HG03064 (cell line): ENCODE measurements around the gene ZBTB20.
A peak's percentile ranks its signal among the peaks of the same experiment; 100 is the strongest.

Source experiments
- ATAC-seq: cut with Tn5 transposase; IDR thresholded peaks from one replicate; pipeline ENCODE4 v1.9.1; 2021; ENCODE audit warnings: low read depth; ENCODE audit not compliant: unreplicated experiment

The ZBTB20 gene

DNA sequence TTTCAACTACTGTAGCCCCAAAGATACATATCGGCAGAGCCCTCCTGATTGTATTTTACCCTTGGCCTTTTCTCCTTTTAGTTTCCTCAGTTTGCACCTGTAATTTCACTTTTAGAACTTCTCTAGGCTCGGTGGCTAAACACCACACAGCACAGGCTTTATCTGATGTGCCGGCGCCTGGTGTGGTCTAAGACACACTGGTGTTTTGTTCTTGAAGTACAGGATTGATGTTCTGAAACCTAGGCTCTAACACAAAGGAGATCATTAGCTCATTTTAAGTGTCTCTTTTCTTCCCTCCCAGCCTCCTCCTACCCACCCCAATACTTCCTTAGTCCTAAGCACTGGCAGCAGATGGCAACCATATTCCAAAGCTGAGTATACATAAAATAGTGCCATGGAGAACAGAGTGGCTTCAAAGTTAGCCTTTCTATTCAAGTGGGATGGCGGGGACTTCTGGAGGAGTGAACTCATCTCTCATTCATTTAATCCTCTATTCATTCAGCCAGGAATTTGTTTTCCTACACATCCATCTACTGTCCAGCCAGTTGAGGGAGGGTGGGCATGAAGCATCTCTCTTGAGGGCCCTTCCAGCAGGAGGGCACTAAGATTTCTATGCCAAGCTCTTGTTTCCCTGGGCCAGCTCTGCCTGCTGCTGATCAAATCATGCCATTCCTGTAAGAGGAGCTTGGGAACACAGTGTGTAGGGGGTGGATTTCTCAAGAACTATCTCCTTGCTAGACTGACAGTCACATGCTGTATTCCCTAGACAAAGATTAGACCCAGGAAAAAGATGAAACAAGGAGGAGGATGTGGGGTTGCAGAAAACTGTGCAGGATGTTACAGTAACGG, 782.1 kb downstream of the ZBTB20 start:
- no peak for ATAC-seq

DNA sequence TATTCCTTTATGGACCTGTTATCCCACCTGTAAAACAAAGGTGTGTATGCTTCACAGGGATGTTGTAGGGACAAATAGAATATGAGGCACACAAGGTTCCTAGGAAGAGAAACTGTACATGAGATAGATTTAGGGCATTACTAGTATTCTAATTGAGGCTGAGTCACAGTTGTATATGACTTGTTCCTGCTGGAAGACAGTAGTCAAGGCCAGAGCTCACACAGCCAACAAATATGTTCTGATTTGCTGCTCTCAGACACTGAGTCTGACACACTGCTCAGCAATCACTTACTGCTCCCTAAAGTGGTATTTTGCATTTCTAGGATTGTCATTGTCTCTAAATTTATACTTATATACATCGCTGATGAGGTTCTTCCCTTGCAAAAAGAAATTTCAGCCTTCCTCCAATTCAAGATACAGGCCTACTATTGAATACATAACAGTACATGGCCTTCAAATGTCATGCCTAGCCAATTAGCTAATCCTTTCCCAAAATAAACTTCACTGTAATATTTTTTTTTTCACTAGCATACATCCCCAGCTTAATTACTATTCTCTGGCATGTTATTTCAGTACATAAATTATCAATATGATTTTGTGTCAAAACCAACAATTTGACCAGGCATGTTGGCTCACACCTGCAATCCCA, 783.4 kb downstream of the ZBTB20 start:
- no peak for ATAC-seq

DNA sequence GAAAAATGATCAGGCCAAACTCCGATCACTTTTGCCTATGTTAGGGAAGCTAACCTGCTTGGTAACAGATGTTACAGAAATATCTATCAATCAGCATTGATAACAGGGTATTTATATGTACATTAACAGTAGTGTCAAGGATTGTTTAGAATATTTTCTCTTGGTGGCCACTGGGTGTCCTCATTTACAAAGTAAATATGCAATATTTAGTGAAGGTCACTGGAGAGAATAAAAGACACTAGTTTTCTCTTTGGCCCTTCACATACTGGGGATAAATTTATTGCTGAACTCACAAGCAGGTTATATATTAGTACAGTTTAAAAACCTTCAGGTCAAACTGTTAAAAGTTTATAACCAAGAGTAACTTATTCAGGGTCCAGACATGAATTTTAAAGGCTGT, 784.3 kb downstream of the ZBTB20 start:
- ATAC-seq = no peak

DNA sequence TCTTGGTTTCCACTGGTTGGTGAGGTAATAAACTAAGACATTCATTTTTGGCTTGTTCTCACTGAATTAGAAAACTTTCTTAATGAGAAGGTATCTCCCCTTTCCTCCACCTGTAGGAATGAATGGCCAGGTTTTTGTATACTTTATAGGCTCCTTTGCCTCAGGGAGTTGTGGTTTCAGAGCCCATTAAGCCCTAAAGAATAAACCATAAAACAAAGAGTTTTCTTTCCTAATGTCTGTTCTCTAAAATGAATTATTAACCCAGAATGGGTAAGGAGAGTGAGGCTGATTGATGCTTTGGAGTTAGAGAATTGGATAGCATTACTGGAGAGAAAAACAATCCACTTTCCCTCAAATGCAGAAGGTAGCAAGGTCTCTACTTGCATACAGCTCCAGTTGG, 785.7 kb downstream of the ZBTB20 start:
- no peak for ATAC-seq

DNA sequence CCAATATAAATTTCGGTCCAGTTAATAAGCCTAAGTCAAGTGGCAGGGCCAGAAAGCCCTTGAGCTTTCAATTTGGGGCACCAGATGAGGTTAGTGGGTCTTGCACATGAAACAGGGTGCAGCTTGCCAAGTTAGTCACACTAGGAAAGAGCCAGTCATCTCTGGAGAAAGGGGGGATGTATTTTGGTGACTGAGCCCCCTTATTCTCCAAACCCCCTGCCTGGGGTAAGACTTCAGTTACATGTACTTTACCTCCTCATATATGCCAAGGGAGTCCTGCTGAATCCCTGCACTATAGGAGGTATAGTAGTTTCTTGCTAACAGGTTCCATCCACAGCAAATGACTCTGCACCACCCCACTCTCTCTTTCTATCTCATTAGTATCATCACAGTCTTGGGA, 790.6 kb downstream of the ZBTB20 start:
- no peak for ATAC-seq

DNA sequence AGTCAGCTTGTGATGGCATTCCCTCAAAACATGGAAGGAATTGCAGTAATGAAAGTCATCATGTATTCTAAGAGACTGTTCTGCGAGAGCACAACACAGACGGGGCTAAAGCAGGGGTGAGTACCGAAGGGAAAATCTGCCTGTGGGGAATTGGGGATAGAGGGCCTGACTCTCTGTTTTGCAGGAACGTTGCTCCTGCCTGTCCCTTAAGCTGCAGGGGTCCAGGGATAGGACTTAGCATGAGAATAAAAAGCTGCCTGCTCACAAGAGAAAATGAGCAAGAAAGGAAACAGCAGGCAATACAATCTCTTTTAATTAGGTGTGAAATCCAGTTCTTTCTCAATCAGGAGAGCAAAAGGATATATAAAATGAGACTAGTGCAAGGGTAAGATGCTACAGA, 791.0 kb downstream of the ZBTB20 start:
- no peak for ATAC-seq

DNA sequence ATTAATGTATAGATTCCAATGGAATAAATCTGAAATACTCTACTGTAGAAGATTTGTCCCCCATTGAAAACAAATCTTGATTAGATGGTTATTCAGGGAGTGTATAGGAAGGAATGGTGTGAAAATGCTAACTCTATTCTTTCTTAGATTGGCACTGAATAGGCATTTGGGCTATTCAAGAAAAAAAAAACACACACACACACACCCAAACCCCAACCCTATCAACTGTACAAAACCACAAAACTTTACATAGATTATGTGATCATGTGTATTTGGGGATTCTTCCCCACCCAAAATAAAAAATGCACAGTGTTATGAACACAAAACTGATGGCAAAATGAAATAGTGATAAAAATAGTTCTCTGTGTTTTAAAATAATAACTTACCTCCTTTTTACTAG, 791.4 kb downstream of the ZBTB20 start:
- no peak for ATAC-seq

DNA sequence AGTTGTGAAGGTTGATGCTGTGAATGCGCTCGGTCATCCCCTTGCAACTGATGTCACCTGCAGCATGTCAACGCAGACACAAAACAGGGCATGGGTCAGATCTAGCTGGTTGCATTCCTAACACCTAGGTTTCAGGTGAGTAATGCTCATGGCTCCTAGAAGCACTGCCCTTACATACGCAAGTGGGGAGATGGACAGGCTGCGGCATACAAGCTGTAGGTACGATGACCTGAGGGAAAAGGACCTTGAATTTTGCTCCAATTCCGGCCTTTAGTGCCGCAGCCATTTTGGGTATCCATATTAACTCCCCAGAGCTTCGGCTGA, 795.3 kb downstream of the ZBTB20 start:
- no peak for ATAC-seq

DNA sequence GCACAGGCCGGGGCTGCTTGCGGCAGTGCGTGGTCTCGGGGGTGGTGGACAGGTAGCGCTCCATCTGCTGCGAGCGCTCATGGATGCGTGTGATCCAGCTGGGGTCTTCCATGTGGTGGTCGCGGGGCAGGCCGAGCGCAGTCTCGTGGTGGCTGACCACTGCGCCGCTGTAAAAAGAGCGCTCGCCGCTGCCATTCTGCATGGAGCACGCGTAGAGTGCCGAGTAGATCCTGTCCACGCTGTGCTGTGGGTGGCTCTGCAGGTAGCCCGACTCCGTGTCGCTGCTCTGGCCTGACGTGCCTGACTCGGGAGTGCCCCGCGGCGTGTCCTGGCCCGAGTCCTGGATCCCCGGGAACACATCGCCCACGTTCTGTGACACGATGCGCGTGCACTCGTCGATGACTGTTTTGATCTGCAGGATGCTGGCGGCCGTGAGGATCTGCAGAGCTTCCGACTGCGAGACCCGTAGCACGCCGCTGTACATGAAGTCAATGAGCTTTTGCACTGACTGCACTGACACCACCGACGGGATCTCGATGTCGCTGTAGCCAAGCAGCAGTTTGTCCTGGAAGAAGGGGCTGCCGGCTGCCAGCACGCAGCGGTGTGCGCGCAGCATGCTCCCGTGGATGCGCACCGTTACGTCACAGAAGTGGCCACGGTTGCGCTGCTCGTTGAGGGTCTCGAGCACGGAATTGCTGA, 795.8 kb downstream of the ZBTB20 start:
- ATAC-seq = no peak

DNA sequence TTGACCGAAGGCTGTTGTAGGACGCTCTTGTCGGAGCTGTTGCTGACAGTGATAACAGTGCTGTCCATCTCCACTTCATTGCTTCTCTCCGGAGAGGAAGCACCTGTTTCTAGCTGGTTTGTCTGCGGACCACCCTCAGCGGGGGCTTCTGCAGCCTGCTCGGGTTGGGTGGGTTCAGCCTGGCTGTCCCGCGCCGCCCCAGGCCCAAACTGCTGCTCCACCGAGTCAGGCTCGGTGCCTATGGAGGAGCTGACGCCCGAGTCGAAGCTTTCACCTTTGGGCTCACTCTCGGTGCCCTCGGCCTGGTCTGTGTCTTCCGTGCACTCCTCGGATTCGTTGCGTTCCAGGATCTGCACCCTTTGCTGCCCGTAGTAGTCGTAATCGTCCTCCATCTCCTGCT, 796.4 kb downstream of the ZBTB20 start:
- no peak for ATAC-seq

DNA sequence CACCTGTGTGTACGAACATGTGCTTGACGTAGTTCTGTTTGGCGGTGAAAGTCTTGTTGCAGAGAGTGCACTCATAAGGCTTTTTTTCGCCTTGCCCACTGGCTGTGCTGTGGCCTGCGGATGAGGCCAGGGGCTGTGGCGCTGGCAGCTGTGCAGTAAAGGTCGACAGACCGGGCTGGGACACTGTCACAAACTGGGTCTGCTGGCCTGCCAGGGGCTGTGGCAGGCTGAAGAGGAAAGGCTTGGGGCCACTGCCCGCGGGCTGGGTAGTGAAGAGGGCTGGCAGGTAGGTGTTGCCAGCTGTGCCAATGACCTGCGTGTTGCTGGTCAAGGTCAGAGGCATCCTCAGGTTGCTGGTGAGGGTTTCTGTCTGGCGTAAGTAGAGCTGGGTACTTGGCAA, 796.8 kb downstream of the ZBTB20 start:
- ATAC-seq = no peak

DNA sequence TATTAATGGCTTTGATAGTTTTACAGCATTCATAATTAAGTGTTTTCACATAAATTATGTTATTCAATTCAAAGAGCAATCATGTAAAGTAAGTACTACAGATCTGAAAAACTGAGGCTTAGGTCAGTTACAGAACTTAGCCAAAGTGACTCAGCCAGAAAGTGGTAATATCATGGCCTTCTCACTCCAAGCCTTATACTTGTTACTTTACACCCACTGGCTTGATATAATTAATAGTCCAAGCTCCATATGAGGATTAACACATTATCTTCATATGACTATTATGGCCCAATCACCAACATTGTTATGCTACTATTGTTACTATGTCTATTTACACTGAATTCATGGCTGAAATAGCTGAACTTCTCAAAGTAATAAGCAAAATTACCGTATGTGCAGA, 802.6 kb downstream of the ZBTB20 start:
- no peak for ATAC-seq

DNA sequence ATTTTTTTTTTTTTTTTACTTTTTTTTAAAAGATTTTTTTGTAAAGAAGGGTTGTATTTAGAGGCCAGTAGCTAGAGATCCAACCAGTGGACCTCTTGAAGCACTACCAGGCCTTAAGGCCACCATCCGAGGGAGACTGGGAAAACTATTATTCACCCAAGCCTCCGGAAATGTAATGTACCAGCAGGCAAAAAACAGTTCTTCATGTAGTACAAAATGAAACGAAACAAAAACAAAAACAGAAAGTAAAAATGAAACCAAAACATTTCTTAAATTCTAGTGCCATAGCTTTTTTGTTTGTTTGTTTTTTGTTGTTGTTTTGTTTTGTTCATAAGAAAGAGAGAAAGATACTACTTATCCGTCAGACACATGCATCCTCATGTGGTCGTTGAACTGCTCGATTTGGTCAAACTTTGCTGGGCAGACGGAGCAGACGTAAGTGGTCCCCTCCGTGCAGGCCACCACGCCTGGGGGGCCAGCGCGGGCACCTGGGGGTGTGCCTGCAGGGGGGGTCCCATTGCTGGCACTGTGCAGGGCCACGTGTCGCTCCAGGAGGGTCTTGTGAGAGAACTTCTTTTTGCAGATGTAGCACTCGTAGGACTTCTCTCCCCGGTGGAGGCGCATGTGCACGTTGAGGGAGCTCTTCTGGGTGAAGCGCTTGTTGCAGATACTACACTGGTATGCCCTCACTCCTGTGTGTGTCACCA, 808.3 kb downstream of the ZBTB20 start:
- ATAC-seq = no peak

DNA sequence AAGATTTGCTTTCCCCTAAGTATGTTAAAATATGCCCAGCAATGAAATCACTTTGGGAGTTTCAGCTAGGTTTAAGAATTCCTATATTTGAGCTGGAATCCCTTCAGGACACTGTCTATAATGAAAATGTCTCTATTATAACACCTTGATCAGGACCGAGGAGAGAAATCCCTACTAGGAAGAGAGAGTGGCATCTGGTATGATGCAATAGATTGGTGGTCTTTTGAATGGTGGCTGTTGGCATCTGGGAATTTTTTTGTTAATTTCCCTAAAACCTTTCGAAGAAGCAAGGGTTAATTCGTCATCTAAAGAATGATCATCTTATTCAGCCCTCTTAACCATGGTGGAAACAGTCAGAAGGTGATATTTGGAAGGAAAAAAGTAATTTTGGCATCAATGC, 810.2 kb downstream of the ZBTB20 start:
- ATAC-seq = no peak

DNA sequence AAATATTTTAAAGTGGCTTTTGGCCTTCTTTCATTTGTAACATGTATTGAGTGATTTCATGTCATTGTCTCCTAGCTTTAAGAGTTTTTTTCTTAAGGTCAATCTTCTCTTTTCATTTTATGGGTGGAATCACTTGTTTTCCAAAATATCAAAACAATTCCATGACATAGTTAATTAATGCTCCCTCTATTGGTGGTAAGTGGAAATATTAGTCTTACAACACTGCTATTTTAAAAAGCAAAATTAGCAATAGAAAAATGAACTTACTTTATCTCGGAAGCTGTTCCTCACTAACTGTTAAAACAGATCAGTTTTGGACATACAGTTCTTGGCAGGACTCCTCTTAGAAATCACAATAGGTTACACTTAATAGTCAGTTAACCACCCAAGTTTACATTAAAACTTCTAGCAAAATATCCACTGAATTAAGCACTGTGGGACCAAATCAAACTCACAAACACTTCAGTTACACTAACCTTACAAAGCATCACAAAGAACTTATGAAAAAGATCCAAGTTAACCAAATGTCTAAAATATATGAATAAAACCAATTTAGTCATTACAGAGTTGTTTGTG, 810.9 kb downstream of the ZBTB20 start:
- ATAC-seq = no peak

DNA sequence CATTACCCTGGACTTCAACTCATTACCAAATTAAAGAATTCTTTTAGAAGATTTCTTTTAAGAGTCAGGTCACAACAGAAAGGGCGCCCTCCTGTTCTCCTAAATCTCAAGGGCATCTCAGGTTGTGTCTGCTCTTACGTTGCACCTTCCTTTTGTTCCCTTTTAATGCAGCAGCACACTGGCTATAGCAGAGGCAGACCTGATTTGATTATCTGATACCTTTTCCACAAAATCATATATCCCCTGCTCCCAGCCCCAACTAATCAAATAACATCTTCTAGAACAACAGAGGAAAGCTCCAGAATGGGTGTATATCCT, 813.2 kb downstream of the ZBTB20 start:
- ATAC-seq = no peak

DNA sequence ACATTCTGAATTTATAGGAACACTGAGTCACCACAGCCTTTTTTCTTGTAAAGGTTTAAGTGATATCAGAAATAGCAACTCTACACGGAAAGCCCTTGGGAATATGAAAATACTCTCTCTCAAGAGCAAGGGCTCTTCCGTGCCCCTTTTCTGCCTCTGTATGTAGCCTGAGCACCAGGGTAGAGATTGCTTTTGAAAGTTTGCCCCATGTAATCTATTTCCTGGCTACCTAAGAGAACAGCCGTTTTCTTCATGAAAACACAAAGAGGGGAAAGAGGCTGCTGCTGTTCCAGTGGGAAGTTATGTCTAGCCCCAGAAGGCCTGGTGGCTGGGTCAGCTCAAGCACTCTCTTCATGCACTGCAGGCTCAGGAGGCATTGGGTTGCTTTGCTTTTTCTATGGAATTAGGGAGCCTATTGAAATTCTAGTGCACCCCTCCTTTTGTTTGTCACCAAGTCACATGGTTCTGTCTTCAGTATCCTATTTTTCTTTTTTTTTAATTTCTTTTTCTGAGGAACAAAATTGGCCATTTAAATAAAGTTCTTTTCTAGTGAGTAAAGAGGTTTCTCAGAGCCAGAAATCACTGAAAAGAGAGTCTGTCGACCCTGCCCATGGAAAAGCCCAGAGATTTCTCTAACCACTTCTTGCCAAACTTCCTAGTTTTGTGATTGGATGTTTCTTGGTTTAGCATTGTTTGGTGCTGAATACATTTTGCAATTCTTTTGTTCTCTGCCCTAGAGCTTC, 813.7 kb downstream of the ZBTB20 start:
- no peak for ATAC-seq

DNA sequence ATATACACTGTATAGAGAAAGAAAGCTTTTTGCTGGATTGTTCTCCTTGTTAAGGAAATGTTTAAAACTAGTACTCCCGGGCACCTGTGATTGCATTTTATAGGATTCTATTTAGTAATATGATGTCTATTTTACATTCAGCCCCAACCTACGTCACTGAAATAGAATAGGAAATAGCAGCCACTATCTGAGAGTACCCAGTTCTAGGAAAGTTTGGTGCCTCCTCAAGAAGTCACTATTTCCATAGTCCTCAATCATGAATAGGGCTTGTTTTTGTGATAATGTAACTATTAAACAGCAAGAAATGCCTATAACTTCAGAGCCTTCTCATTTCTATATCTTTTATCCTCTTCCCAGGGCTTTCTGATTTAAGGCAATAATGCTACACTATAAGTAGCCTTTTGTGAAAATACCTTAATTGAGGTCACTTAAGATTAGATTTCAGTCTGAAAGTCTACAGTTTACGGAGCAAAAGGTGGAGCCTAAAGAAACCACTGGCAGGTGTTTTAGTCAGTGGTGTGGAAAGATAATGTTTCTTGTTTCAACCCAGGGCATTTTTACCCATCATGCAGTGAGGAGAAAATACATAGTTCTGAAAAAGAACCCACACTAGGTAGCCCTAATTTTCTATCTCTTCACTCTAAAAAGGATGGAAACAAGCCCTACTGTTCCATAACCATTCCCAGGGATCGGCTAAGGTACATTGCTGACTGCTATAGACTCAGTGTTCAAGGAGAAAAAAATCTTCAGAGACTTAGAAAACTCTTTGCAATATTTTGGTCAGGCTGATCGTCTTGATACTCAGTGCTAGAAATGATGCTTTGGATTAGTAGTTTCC, 814.5 kb downstream of the ZBTB20 start:
- ATAC-seq = peak; percentile 56

DNA sequence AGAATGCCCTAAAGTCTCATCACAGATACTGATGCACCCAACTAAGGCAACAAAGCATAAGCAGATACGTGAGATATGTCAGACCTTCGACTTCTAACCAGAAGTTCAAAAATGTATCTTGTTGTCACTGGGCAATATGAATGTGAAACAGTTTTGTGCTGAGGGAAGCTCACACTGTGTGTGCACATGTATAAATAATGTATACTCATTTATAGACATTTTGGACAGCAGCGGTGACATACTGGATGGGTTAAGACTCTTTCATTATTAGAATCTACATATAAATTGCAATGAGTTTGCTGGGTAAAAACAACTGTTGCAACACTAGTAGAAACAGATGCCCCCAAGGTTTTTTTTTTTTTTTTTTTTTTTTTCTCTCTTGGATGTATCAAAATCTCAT, 815.4 kb downstream of the ZBTB20 start:
- ATAC-seq = no peak
